ENCODE data around the gene HDAC6.
"Not testable (repeated sequence)": the region's sequence is repeated elsewhere in the genome, so short reads cannot be mapped to it uniquely, and the experiment has no call there.

GRCh38 chrX:48819394-48819793 lies 17.5 kb downstream of the HDAC6 start:
- not testable (repeated sequence) for TF ChIP-seq CTCF (IDR thresholded peaks at IDR 0.05; ENCODE audit: insufficient read depth, low read length); GABPA (IDR thresholded peaks at IDR 0.05; ENCODE audit: low read depth); REST (IDR thresholded peaks at IDR 0.05; ENCODE audit: insufficient replicate concordance, low read depth); POLR2AphosphoS5 (IDR thresholded peaks at IDR 0.05; ENCODE audit: low read depth)
